Neural crest cell (in vitro differentiated cells): ENCODE data around the gene RNF144A. TPM values are rescaled to one million over a fixed set of nuclear protein-coding genes. Genes with fewer than 3 reads are reported as not detected.
"Not testable (repeated sequence)": the region's sequence is repeated elsewhere in the genome, so short reads cannot be mapped to it uniquely, and the experiment has no call there.

Experiments used
- DNase-seq: peaks from one replicate; pipeline ENCODE4 v3.0.0; 2021; ENCODE audit warnings: low read depth, mixed read lengths, low spot score
- H3K27ac Mint-ChIP-seq: one replicate; pipeline ENCODE4 v1.8.0; 2021; ENCODE audit warnings: mild to moderate bottlenecking, mixed read lengths; ENCODE audit not compliant: unreplicated experiment
- H3K27me3 Mint-ChIP-seq: 2 replicates; pipeline ENCODE4 v1.8.0; 2021; ENCODE audit warnings: low read depth, mild to moderate bottlenecking, mixed read lengths
- H3K36me3 Mint-ChIP-seq: 2 replicates; pipeline ENCODE4 v1.8.0; 2021; ENCODE audit warnings: low read depth, mild to moderate bottlenecking, mixed read lengths
- H3K4me1 Mint-ChIP-seq: 2 replicates; pipeline ENCODE4 v1.8.0; 2021; ENCODE audit warnings: mixed read lengths
- H3K4me3 Mint-ChIP-seq: one replicate; pipeline ENCODE4 v1.8.0; 2021; ENCODE audit warnings: mild to moderate bottlenecking, mixed read lengths
- H3K9me3 Mint-ChIP-seq: 2 replicates; pipeline ENCODE4 v1.8.0; 2021; ENCODE audit warnings: mixed read lengths
- CTCF ChIP-seq: fragments of 200-600 bp; sonication (generic); conservative IDR thresholded peaks from 2 replicates; pipeline ENCODE4 v1.5.0; 2021; ENCODE audit warnings: antibody characterized with exemption, mild to moderate bottlenecking
- total RNA-seq: library from RNA; stranded (reverse); gene quantifications from 2 replicates; pipeline ENCODE4 v1.2.1, GENCODE V29; 2021

The RNF144A gene
- total RNA-seq, 1 donor from 2014 or later: 49.6 TPM

DNA sequence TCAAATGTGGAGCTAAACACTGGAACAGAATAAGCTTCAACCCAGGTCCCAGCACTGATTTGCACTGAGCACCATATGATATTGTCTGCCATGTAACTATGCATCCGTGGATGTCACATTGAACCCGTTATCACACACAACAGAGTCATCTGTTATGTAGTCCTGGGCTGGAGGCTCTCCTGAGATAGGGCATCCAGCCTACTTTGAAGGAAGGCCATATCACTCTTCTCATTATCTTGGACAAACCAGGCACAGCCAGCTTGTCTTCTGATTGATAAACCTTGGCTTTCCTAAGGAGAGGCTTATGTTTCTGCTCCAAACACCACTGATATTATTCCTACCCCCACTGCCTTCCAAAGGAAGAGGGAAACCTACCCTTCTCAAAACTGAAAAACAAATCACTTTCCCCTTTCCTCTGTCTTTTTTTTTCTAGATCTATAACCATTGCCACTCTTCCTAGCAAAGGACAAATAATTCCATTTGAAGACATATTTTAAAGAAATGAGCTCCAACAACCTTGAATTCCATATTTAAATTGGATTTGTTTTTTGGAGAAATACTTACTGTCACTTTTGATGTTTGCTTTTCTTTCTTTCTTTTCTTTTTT lies 23.2 kb upstream of the RNF144A start:
- H3K4me3 Mint-ChIP-seq: no peak overlapping the region
- no peak for DNase-seq
- no peaks in the 10 kb centered on the region for H3K9me3 Mint-ChIP-seq
- H3K27ac Mint-ChIP-seq: no peak overlapping the region
- no peaks in the 10 kb centered on the region for H3K36me3 Mint-ChIP-seq
- H3K27me3 Mint-ChIP-seq: no peaks in the 10 kb centered on the region
- TF ChIP-seq CTCF: no peak
- H3K4me1 Mint-ChIP-seq: peaks cover 6% of the 10 kb centered on the region

- Mint-ChIP-seq H3K9me3 (peaks cover 7% of the 10 kb centered on the region), H3K4me1 (peaks cover 6% of the 10 kb centered on the region), H3K27ac (no peak overlapping the region), H3K27me3 (no peaks in the 10 kb centered on the region), H3K4me3 (no peak overlapping the region), H3K36me3 (peaks cover 7% of the 10 kb centered on the region)
- peak; percentile 78 for TF ChIP-seq CTCF
- DNase-seq: no peak
Measured at GRCh38 chr2:6896930-6897759, 20.1 kb upstream of the RNF144A start.

DNA sequence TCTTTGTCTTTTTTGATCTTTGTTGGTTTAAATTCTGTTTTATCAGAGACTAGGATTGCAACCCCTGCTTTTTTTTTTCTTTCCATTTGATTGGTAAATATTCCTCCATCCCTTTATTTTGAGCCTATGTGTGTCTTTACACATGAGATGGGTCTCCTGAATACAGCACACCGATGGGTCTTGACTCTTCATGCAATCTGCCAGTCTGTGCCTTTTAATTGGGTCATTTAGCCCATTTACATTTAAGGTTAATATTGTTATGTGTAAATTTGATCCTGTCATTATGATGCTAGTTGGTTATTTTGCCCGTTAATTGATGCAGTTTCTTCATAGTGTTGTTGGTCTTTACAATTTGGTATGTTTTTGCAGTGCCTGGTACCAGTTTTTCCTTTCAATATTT lies 14.6 kb upstream of the RNF144A start:
- not testable (repeated sequence) for H3K36me3 Mint-ChIP-seq, H3K27me3 Mint-ChIP-seq, H3K4me3 Mint-ChIP-seq, H3K9me3 Mint-ChIP-seq, H3K4me1 Mint-ChIP-seq, H3K27ac Mint-ChIP-seq, DNase-seq

GRCh38 chr2:6905668-6906067 lies 11.5 kb upstream of the RNF144A start:
- H3K27ac Mint-ChIP-seq: no peak overlapping the region
- no peaks in the 10 kb centered on the region for H3K27me3 Mint-ChIP-seq
- H3K4me1 Mint-ChIP-seq: no peaks in the 10 kb centered on the region
- H3K4me3 Mint-ChIP-seq: no peak overlapping the region
- H3K9me3 Mint-ChIP-seq: peaks cover 8% of the 10 kb centered on the region
- TF ChIP-seq CTCF: no peak
- DNase-seq: no peak
- H3K36me3 Mint-ChIP-seq: peaks cover 10% of the 10 kb centered on the region

- H3K4me3 Mint-ChIP-seq: no peak overlapping the region
- no peak overlapping the region for H3K27ac Mint-ChIP-seq
- peaks cover 8% of the 10 kb centered on the region for H3K9me3 Mint-ChIP-seq
- H3K27me3 Mint-ChIP-seq: no peaks in the 10 kb centered on the region
- no peak for TF ChIP-seq CTCF
- DNase-seq: no peak
- H3K4me1 Mint-ChIP-seq: no peaks in the 10 kb centered on the region
- peaks cover 10% of the 10 kb centered on the region for H3K36me3 Mint-ChIP-seq
Measured at GRCh38 chr2:6906165-6906741, 11.0 kb upstream of the RNF144A start.

DNA sequence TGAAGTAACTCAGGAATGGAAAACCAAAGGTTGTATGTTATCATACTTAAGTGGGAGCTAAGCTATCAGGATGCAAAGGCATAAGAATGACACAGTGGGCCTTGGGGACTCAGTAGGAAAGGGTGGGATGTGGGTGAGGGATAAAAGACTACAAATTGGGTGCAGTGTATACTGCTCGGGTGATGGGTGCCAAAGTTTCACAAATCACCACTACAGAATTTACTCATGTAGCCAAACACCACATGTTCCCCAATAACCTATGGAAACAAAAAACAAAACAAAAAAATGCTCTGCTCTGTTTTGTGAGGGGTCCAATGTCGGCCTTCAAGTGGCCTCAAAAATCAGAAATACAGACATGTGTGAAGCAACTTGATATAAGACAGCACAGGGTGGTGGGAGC lies 8.9 kb upstream of the RNF144A start:
- no peak overlapping the region for H3K4me3 Mint-ChIP-seq
- H3K36me3 Mint-ChIP-seq: peaks cover 2% of the 10 kb centered on the region
- no peaks in the 10 kb centered on the region for H3K27me3 Mint-ChIP-seq
- H3K4me1 Mint-ChIP-seq: peaks cover 5% of the 10 kb centered on the region
- DNase-seq: no peak
- no peaks in the 10 kb centered on the region for H3K9me3 Mint-ChIP-seq
- TF ChIP-seq CTCF: no peak
- H3K27ac Mint-ChIP-seq: no peak overlapping the region
